HepG2 (cell line): ENCODE results near the gene GATA3. TPM values are rescaled to one million over a fixed set of nuclear protein-coding genes. Genes with fewer than 3 reads are reported as not detected.

Experiments
- ATAC-seq: fragments of 200-7000 bp; cut with Tn5 transposase; 3 replicates; pipeline ENCODE4 v1.9.1; 2020; ENCODE audit warnings: mild to moderate bottlenecking, moderate library complexity
- BruUV-seq: library from RNA; stranded (reverse); fragments of 400-500 nt; replicated peaks from 2 replicates; lab custom pipeline; 2021; lab: Mats Ljungman, UMichigan
- CTCF ChIA-PET: fragments of 300-600 bp; formaldehyde crosslinking; extraction: SDS; loops from one replicate; lab custom pipeline; 2021; ENCODE audit warnings: low total read pairs, inconsistent platforms, low intra/inter-chr PET ratio; lab: Yijun Ruan, JAX
- POLR2A ChIA-PET: fragments of 350-600 bp; sonication (Branson Sonifier 250); formaldehyde crosslinking; loops from one replicate; lab custom pipeline; 2020; ENCODE audit warnings: antibody characterized with exemption, inconsistent platforms; lab: Yijun Ruan, JAX
- DNase-seq: peaks from one replicate; pipeline ENCODE4 v3.0.0-alpha.2; 2015; ENCODE audit warnings: low spot score
- FAIRE-seq: peaks from 3 replicates; lab custom pipeline; 2011; peaks lifted over from hg19 to GRCh38; lab: Jason Lieb, UNC
- H2AFZ ChIP-seq: one replicate; pipeline ENCODE4 v1.6.1; 2011; ENCODE audit warnings: low read length, inconsistent platforms
- H3K27ac ChIP-seq: fragments of 300-600 bp; 3 replicates; pipeline ENCODE4 v1.8.0; 2011; ENCODE audit warnings: mixed run types, mild to moderate bottlenecking, mixed read lengths, low read length, inconsistent platforms; ENCODE audit not compliant: insufficient read depth; ENCODE audit errors: extremely low read length
- H3K27me3 ChIP-seq, 2 experiments: fragments of 200-600 bp in 1 of 2; 2 replicates in 1 of 2; 3 replicates in 1 of 2; pipeline versions ENCODE4 v1.6.0 to v1.8.0; 2011; ENCODE audit warnings: low read length in 2 of 2, mild to moderate bottlenecking in 2 of 2, moderate library complexity in 2 of 2, inconsistent platforms in 1 of 2; ENCODE audit not compliant: insufficient read depth in 2 of 2, control insufficient read depth in 1 of 2
- H3K36me3 ChIP-seq, 2 experiments: fragments of 200-600 bp in 1 of 2; replicated peaks in 1 of 2; 2 replicates in 1 of 2; 3 replicates in 1 of 2; pipeline versions ENCODE4 v1.5.1 to v1.8.0; 2011; ENCODE audit warnings: low read length in 2 of 2, inconsistent platforms in 1 of 2; ENCODE audit not compliant: insufficient read depth in 2 of 2, control insufficient read depth in 1 of 2
- H3K4me1 ChIP-seq: 2 replicates; pipeline ENCODE4 v1.5.1; 2012; ENCODE audit warnings: low read length, inconsistent platforms; ENCODE audit not compliant: insufficient read depth
- H3K4me2 ChIP-seq: 2 replicates; pipeline ENCODE4 v1.6.0; 2011; ENCODE audit warnings: low read depth, low read length, inconsistent platforms
- H3K4me3 ChIP-seq, 3 experiments: fragments of 200-600 bp in 1 of 3; sonication (generic), shearing (Covaris generic) in 1 of 3; replicated peaks in 1 of 3; 2 replicates each; pipeline ENCODE4 v1.5.1; 2011 to 2016; ENCODE audit warnings: low read length in 3 of 3, inconsistent platforms in 2 of 3, low read depth in 2 of 3, mild to moderate bottlenecking in 2 of 3, control low read depth in 1 of 3, mixed read lengths in 1 of 3; ENCODE audit not compliant: insufficient read depth in 1 of 3
- H3K79me2 ChIP-seq: one replicate; pipeline ENCODE4 v1.6.1; 2011; ENCODE audit warnings: low read length, inconsistent platforms; ENCODE audit not compliant: insufficient read depth
- H3K9ac ChIP-seq: 2 replicates; pipeline ENCODE4 v1.6.0; 2011; ENCODE audit warnings: mild to moderate bottlenecking, low read depth, low read length, inconsistent platforms; ENCODE audit not compliant: insufficient read depth
- H3K9me3 ChIP-seq: 2 replicates; pipeline ENCODE4 v1.5.1; 2012; ENCODE audit warnings: mild to moderate bottlenecking, low read length
- H4K20me1 ChIP-seq: 2 replicates; pipeline ENCODE4 v1.6.0; 2011; ENCODE audit warnings: inconsistent platforms, mild to moderate bottlenecking, low read length, moderate library complexity; ENCODE audit not compliant: insufficient read depth
- BHLHE40 ChIP-seq: IDR thresholded peaks from 2 replicates; pipeline ENCODE4 v1.6.1; 2011; ENCODE audit warnings: low read length, improper control_type of control experiment
- HNRNPLL ChIP-seq: fragments of 200-400 bp; formaldehyde crosslinking; IDR thresholded peaks from 2 replicates; pipeline ENCODE4 v1.6.1; 2017; ENCODE audit warnings: mild to moderate bottlenecking, low read depth, low read length; ENCODE audit not compliant: poor library complexity, severe bottlenecking
- KDM3A ChIP-seq: IDR thresholded peaks from 2 replicates; pipeline ENCODE4 v1.6.1; 2018; ENCODE audit warnings: low read depth, missing compliant biosample characterization
- MED1 ChIP-seq: sonication (generic); formaldehyde crosslinking; IDR thresholded peaks from 2 replicates; pipeline ENCODE4 v1.4.0; 2020; ENCODE audit warnings: missing genetic modification reagents
- NR1H2 ChIP-seq: sonication (generic); formaldehyde crosslinking; IDR thresholded peaks from 2 replicates; pipeline ENCODE4 v1.8.1; 2022; ENCODE audit warnings: low read depth, missing genetic modification reagents, borderline replicate concordance
- PHB2 ChIP-seq: fragments of 450-650 bp; IDR thresholded peaks from 2 replicates; pipeline ENCODE4 v1.6.1; 2018; ENCODE audit not compliant: partially characterized antibody
- PHF20 ChIP-seq: sonication (generic); formaldehyde crosslinking; IDR thresholded peaks from 2 replicates; pipeline ENCODE4 v1.5.0; 2020; ENCODE audit warnings: mild to moderate bottlenecking, missing genetic modification reagents
- SPEN ChIP-seq: sonication (generic); formaldehyde crosslinking; IDR thresholded peaks from 2 replicates; pipeline ENCODE4 v1.5.1; 2020; ENCODE audit warnings: low read depth, mild to moderate bottlenecking, missing genetic modification reagents
- ZNF205 ChIP-seq: IDR thresholded peaks from 2 replicates; pipeline ENCODE4 v1.6.1; 2018; ENCODE audit warnings: missing biosample characterization, missing genetic modification reagents
- ZNF644 ChIP-seq: IDR thresholded peaks from 2 replicates; pipeline ENCODE4 v1.6.1; 2016; ENCODE audit warnings: low read depth
- WGBS: methylation state at CpG from one replicate; pipeline ENCODE4 v1.1.6; 2017; ENCODE audit warnings: low lambda C conversion rate; 5-methylcytosine and 5-hydroxymethylcytosine counted together
- in situ Hi-C: cut with HindIII; loops from 2 replicates; pipeline ENCODE4 v1.10.0; 2017; ENCODE audit warnings: low pct_unique_long_range_greater_than_20kb; ENCODE audit not compliant: extremely low pct_ligation_motif_present
- intact Hi-C: fragments of 100-400 bp; cut with micrococcal nuclease; formaldehyde crosslinking; loops from one replicate; pipeline ENCODE4 v1.10.0; 2022; ENCODE audit not compliant: unreplicated experiment
- polyA plus RNA-seq, 8 experiments: library from polyadenylated mRNA; depleted of rRNA in 3 of 8; stranded (reverse) in 7 of 8; unstranded in 1 of 8; fragments of >200 nt; fragmentation: Illumina TruSeq in 4 of 8; extraction: Trizol in 4 of 8; gene quantifications; 2 replicates each; pipeline versions ENCODE4 v1.2.1 to v1.2.3, GENCODE V29; 2011 to 2016; ENCODE audit warnings: low read depth in 4 of 8, missing spikeins in 1 of 8, mixed read lengths in 1 of 8; ENCODE audit not compliant: insufficient read depth in 1 of 8
- total RNA-seq, 5 experiments: library from RNA; depleted of rRNA; stranded (reverse); fragments of >200 nt; fragmentation: Illumina TruSeq; extraction: Trizol; gene quantifications; 2 replicates each; pipeline ENCODE4 v1.2.3, GENCODE V29; 2016; ENCODE audit warnings: low read depth in 1 of 5
- TF ChIP-seq, protein P1 (sequence below): IDR thresholded peaks from 2 replicates; pipeline ENCODE4 v1.6.1; 2016; ENCODE audit warnings: missing biosample characterization, missing genetic modification reagents, low read depth

Gene GATA3
- total and polyA plus RNA-seq, 2 of the 13 experiments (the other 11 are each of a cell fraction or from before 2014, with no cell fraction given), result not detected

DNA sequence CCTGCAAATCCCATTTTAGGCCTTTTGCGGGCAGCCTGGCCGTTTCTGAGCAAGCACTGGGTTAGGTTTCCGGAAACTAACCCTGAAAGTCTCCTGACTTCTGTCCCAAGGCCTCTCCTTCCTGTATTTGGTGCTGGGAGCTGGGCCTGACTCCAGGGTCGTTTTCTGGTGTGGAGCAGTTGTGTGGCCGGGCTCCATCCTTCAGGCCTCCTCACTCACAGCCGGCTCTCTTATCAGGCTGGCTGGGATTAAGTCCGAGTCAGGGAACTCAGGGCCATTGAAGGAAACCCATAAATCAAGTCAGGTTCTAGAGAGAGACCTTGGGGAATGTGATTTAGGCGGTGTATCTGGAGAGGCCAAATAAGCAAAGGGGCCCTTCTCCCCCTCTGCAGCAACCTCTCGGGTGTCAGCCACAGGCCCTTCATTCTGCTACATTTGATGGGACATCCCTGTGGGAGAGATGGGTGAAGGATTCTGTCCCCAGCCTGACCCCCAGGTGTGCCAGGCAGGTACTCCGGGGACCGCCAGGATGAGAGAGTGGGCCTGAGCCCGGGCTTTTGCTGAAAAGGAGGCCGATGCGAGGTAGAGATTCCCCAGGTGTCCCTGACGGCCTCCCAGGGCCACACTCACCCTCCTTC, 3.3 kb downstream of the GATA3 start:
- ChIA-PET CTCF (no interaction called here), POLR2A (no interaction called here)
- Histone ChIP-seq H3K79me2 (no peaks in the 10 kb centered on the region), H3K36me3 (no peaks in the 10 kb centered on the region), H3K4me1 (no peaks in the 10 kb centered on the region), H4K20me1 (0 out of 2 replicates have a peak, but pooled peaks cover 2% of the 10 kb centered on the region), H3K9ac (no peak overlapping the region), H3K27ac (no peak overlapping the region), H3K9me3 (no peaks in the 10 kb centered on the region), H2AFZ (no peak overlapping the region), H3K27me3 (peaks cover 22 to 85% of the 10 kb centered on the region in 2 experiments), H3K4me2 (no peak overlapping the region), H3K4me3 (no peak overlapping the region)
- FAIRE-seq (no peak), ATAC-seq (no peak), DNase-seq (no peak)
- no peak for TF ChIP-seq ZNF644 (CRISPR knock-in tag)
- no peak for TF ChIP-seq PHB2
- WGBS, result 17% methylated on average over 12 of the region's 15 CpGs
- no TSS peak for BruUV-seq
- in situ Hi-C loops (no loop called here), intact Hi-C loops (no loop called here)

DNA sequence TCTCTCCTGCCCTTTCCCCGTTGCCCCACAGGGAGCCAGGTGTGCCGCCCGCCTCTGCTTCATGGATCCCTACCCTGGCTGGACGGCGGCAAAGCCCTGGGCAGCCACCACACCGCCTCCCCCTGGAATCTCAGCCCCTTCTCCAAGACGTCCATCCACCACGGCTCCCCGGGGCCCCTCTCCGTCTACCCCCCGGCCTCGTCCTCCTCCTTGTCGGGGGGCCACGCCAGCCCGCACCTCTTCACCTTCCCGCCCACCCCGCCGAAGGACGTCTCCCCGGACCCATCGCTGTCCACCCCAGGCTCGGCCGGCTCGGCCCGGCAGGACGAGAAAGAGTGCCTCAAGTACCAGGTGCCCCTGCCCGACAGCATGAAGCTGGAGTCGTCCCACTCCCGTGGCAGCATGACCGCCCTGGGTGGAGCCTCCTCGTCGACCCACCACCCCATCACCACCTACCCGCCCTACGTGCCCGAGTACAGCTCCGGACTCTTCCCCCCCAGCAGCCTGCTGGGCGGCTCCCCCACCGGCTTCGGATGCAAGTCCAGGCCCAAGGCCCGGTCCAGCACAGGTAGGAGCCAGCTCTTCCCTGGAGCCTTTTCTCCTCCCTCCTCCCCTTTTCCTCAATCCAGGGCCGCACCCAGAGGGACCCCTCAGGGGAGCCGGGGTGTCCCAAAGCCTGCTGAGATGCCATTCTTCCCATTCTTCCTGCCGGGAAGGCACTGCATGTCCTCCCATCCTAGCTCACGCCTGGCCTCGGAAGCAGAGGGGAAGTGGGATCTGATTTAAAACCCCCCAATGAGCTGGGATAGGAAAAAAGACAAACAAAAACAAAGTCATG, 4.0 kb downstream of the GATA3 start:
- POLR2A ChIA-PET, result no interaction called here
- Histone ChIP-seq H3K4me1 (no peaks in the 10 kb centered on the region), H3K27ac (no peak overlapping the region), H3K4me3 (no peak overlapping the region), H3K9ac (no peak overlapping the region), H2AFZ (no peak overlapping the region), H3K9me3 (no peaks in the 10 kb centered on the region), H3K79me2 (no peaks in the 10 kb centered on the region), H3K27me3 (peaks cover 24 to 88% of the 10 kb centered on the region in 2 experiments), H3K36me3 (no peaks in the 10 kb centered on the region), H4K20me1 (no peaks in the 10 kb centered on the region), H3K4me2 (no peak overlapping the region)
- in situ Hi-C loops (no loop called here), intact Hi-C loops (no loop called here)
- WGBS, result 24% methylated on average over 19 of the region's 45 CpGs
- no TSS peak for BruUV-seq
- no peak for DNase-seq
- no peak for FAIRE-seq
- CTCF ChIA-PET, result no interaction called here
- no peak for ATAC-seq
- TF ChIP-seq SPEN (no peak), HNRNPLL (no peak), KDM3A (CRISPR knock-in tag) (no peak), PHF20 (CRISPR knock-in tag) (no peak), ZNF205 (CRISPR knock-in tag) (no peak), BHLHE40 (no peak), NR1H2 (CRISPR knock-in tag) (no peak), MED1 (no peak)
- TF ChIP-seq, protein P1, sequence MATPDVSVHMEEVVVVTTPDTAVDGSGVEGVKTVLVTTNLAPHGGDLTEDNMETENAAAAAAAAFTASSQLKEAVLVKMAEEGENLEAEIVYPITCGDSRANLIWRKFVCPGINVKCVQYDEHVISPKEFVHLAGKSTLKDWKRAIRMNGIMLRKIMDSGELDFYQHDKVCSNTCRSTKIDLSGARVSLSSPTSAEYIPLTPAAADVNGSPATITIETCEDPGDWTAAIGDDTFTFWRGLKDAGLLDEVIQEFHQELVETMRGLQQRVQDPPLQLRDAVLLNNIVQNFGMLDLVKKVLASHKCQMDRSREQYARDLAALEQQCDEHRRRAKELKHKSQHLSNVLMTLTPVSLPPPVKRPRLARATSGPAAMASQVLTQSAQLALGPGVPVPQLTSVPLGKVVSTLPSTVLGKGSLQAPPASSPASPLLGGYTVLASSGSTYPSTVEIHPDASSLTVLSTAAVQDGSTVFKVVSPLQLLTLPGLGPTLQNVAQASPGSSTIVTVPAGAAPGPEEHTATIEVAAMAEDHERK, result no peak
